Measurements from ENCODE around the gene MBLAC1. TPM values are rescaled to one million over a fixed set of nuclear protein-coding genes. Genes with fewer than 3 reads are reported as not detected.

MBLAC1 gene
- total and polyA plus RNA-seq, 4 donors = 1.7 to 2.9 (median 2.1) TPM

GRCh38 chr7:100173806-100174495, 47.2 kb downstream of the MBLAC1 start:
- 90 to 93% methylated on average over 11 of the region's 11 CpGs for WGBS, 2 donors
- Histone ChIP-seq H3K36me3 (ENCODE audit: control insufficient read depth in 4 of 4, insufficient read depth in 4 of 4, low read length in 4 of 4) (no peaks in the 10 kb centered on the region), H3K4me3 (no peak overlapping the region), H3K27ac (ENCODE audit: low read depth in 1 of 2, low read length in 1 of 2) (no peak overlapping the region), H3K27me3 (ENCODE audit: control insufficient read depth in 3 of 3, insufficient read depth in 3 of 3, low read length in 2 of 3) (no peaks in the 10 kb centered on the region), H3K4me1 (ENCODE audit: control insufficient read depth in 5 of 5, insufficient read depth in 5 of 5, low read length in 5 of 5) (peaks cover 0 to 7% (median 0%) of the 10 kb centered on the region in 5 donors), H3K9me3 (ENCODE audit: control insufficient read depth in 4 of 4, insufficient read depth in 3 of 4, low read length in 3 of 4) (no peaks in the 10 kb centered on the region), H3K9ac (ENCODE audit: insufficient read depth in 1 of 2, low read length in 2 of 2) (no peak overlapping the region)
- DNase-seq (no peak), ATAC-seq (ENCODE audit: insufficient read depth, low FRiP score) (no peak)
- TF ChIP-seq CTCF (IDR thresholded peaks at IDR 0.05; ENCODE audit: control extremely low read depth, extremely low read depth) = no peak

- no peak overlapping the region for H3K9ac ChIP-seq (ENCODE audit: insufficient read depth in 1 of 2, low read length in 2 of 2)
- no peaks in the 10 kb centered on the region for H3K36me3 ChIP-seq (ENCODE audit: control insufficient read depth in 4 of 4, insufficient read depth in 4 of 4, low read length in 4 of 4)
- no peaks in the 10 kb centered on the region for H3K27me3 ChIP-seq (ENCODE audit: control insufficient read depth in 3 of 3, insufficient read depth in 3 of 3, low read length in 2 of 3)
- TF ChIP-seq CTCF (IDR thresholded peaks at IDR 0.05; ENCODE audit: control extremely low read depth, extremely low read depth) = no peak
- DNase-seq (no peak), ATAC-seq (ENCODE audit: insufficient read depth, low FRiP score) (no peak)
- no peak overlapping the region for H3K27ac ChIP-seq (ENCODE audit: low read depth in 1 of 2, low read length in 1 of 2)
- 91 to 93% methylated on average over 5 of the region's 5 CpGs for WGBS, 2 donors
- H3K4me3 ChIP-seq = no peak overlapping the region
- no peaks in the 10 kb centered on the region for H3K9me3 ChIP-seq (ENCODE audit: control insufficient read depth in 4 of 4, insufficient read depth in 3 of 4, low read length in 3 of 4)
- H3K4me1 ChIP-seq (ENCODE audit: control insufficient read depth in 5 of 5, insufficient read depth in 5 of 5, low read length in 5 of 5) = peaks cover 0 to 7% (median 0%) of the 10 kb centered on the region in 5 donors
Measured at GRCh38 chr7:100174582-100174981, 47.8 kb downstream of the MBLAC1 start.

GRCh38 chr7:100175296-100175935, 48.6 kb downstream of the MBLAC1 start:
- H3K27me3 ChIP-seq (ENCODE audit: control insufficient read depth in 3 of 3, insufficient read depth in 3 of 3, low read length in 2 of 3) = no peaks in the 10 kb centered on the region
- 96 to 97% methylated on average over 14 of the region's 14 CpGs for WGBS, 2 donors
- no peak for TF ChIP-seq CTCF (IDR thresholded peaks at IDR 0.05; ENCODE audit: control extremely low read depth, extremely low read depth)
- no peaks in the 10 kb centered on the region for H3K9me3 ChIP-seq (ENCODE audit: control insufficient read depth in 4 of 4, insufficient read depth in 3 of 4, low read length in 3 of 4)
- DNase-seq = peak in 1 of 3 donors; percentile 8
- no peak overlapping the region for H3K4me3 ChIP-seq
- H3K9ac ChIP-seq (ENCODE audit: insufficient read depth in 1 of 2, low read length in 2 of 2) = no peak overlapping the region
- no peaks in the 10 kb centered on the region for H3K36me3 ChIP-seq (ENCODE audit: control insufficient read depth in 4 of 4, insufficient read depth in 4 of 4, low read length in 4 of 4)
- no peak for ATAC-seq (ENCODE audit: insufficient read depth, low FRiP score)
- H3K4me1 ChIP-seq (ENCODE audit: control insufficient read depth in 5 of 5, insufficient read depth in 5 of 5, low read length in 5 of 5) = peaks cover 0 to 7% (median 0%) of the 10 kb centered on the region in 5 donors
- no peak overlapping the region for H3K27ac ChIP-seq (ENCODE audit: low read depth in 1 of 2, low read length in 1 of 2)
